Occipital lobe (tissue), 2 donors: ENCODE results near the gene TERC. TPM values are rescaled to one million over a fixed set of nuclear protein-coding genes. Genes with fewer than 3 reads are reported as not detected.

Experiments used
- small RNA-seq: library from RNA; depleted of rRNA; stranded (forward); fragments of <200 nt; gene quantifications from one replicate; pipeline ENCODE3, GENCODE V24; 2014
- total RNA-seq: library from RNA; depleted of rRNA; stranded (reverse); fragments of >200 nt; gene quantifications from one replicate; pipeline ENCODE4 v1.2.3, GENCODE V29; 2014

Gene TERC
- total RNA-seq, 1 donor from 2014 or later = 102 TPM

Small RNAs within 50 kb of the gene (small RNA-seq; reads per million reads assigned to genes)
- not detected for gene RNU6-637P

Other genes with a start within 250 kb of the TERC start
- gene MECOM, start 101.3 kb downstream of the TERC start, total RNA-seq = 5.8 TPM
- gene ACTRT3, start 4.5 kb upstream of the TERC start, total RNA-seq = 3.3 TPM
- gene MYNN, start 8.3 kb upstream of the TERC start, total RNA-seq = 42.9 TPM
- 0.31 TPM for gene LRRIQ4, start 47.8 kb upstream of the TERC start, total RNA-seq
- 8.1 TPM for gene LRRC34, start 47.8 kb upstream of the TERC start, total RNA-seq
- gene LRRC31, start 104.9 kb upstream of the TERC start, total RNA-seq = not detected
- not detected for gene SAMD7, start 146.5 kb upstream of the TERC start, total RNA-seq
- 106 TPM for gene SEC62, start 201.7 kb upstream of the TERC start, total RNA-seq